ENCODE measurements around the gene P4HA1. TPM values are rescaled to one million over a fixed set of nuclear protein-coding genes. Genes with fewer than 3 reads are reported as not detected.

P4HA1 gene
- total RNA-seq (143 TPM), polyA plus RNA-seq (21.5 TPM)

DNA sequence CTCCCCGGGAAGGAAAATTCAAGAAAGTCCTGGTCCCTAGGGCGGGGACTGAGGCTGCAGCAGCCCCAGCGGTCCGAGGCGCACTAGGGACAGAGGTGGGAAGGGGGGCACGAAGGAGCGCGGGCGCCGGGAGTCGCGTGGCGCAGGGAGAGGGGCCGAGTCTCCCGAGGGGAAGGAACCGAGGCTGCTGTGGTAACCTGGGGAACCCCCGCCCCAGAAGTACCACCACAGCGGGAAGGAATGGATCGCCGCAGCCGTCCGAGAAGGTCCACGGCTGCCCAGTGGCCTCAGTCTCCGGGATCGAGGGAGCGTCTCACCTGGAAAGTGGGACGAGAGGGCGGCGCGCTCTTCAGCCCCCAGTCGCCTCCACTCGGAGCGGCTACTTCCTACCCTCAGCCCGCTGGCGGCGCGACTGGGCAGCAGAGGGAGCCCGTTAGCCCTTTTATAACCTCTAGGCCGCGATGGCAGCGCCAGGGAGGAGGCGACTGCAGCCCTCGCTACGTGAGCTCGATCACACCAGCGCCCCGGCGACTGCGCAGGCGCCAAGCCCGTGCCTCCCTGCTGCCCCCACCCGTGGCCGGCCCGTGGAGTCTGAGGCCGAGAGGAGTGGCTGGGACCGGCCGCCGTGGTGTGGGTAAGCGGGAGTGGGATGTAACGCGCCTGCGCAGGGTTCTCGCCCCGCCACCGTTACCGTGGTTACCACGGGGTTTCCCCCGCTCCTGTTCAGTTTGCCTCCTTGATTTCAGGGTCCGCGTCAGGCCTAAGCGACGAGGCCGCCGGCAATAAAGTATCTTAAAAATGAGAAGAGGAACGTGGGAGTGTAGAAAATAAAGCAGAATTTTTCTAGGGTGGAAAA, at the start of gene P4HA1:
Gene P4HA1, minus strand, starts transcription at position 418 of the 856 bp plus-strand sequence. CDS start 21,983 bp downstream, outside the sequence.
- H3K36me3 ChIP-seq (ENCODE audit: insufficient read depth): no peaks in the 10 kb centered on the region
- H3K27ac ChIP-seq (ENCODE audit: low read depth): peak within 1 kb of the TSS; percentile 98
- H3K4me3 ChIP-seq (ENCODE audit: low read depth, low read length): peak within 1 kb of the TSS; percentile 62
- WGBS: under 1% methylated on average over 75 of the region's 75 CpGs
- no peaks in the 10 kb centered on the region for H3K4me1 ChIP-seq (ENCODE audit: insufficient read depth)
- peak; percentile 91 for DNase-seq (ENCODE audit: extremely low spot score)

DNA sequence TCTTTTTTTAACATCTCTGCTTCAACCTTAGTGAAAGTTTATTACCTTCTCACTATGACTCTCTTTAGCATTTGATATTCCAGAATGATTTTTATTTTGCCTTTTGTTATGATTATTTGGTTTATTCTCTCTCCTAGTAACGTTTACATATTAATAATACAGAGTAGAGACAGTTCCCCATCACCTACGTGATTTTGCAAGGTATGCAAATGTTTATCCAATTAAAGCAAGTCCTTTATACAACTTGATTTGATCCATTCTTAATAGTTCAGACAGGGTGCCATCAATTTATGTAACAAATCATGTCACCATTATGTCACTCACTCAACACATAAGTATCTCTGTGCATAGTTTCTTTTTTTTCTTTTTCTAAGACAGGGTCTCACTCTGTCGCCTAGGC, 44.9 kb upstream of the P4HA1 start:
- no peak for DNase-seq (ENCODE audit: extremely low spot score)
- no peak overlapping the region for H3K4me3 ChIP-seq (ENCODE audit: low read depth, low read length)
- no peak overlapping the region for H3K27ac ChIP-seq (ENCODE audit: low read depth)
- peaks cover 10% of the 10 kb centered on the region for H3K36me3 ChIP-seq (ENCODE audit: insufficient read depth)
- no peaks in the 10 kb centered on the region for H3K4me1 ChIP-seq (ENCODE audit: insufficient read depth)
- 87% methylated on average over 3 of the region's 3 CpGs for WGBS

DNA sequence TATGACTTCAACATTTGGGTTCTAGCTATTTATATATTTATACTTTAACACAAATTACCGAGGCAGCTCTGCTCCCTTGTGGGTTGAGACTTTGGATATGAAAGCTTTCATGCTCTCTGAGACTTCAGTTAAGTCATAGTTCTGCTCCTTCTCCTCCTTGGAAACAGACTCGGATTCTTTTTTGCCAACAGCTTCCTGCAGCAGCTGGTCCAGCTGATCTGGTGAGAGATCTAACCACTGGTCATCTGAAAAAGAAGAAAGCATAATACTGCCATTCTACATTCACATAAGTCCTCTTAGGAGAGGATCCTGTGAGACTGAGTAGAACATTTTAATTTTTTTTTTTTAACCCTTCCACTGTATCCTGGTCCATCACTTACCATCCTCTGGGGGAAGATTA, 42.6 kb upstream of the P4HA1 start:
- no peak overlapping the region for H3K27ac ChIP-seq (ENCODE audit: low read depth)
- no peaks in the 10 kb centered on the region for H3K4me1 ChIP-seq (ENCODE audit: insufficient read depth)
- peaks cover 10% of the 10 kb centered on the region for H3K36me3 ChIP-seq (ENCODE audit: insufficient read depth)
- H3K4me3 ChIP-seq (ENCODE audit: low read depth, low read length): no peak overlapping the region
- WGBS: 65% methylated on average over 2 of the region's 2 CpGs
- no peak for DNase-seq (ENCODE audit: extremely low spot score)

DNA sequence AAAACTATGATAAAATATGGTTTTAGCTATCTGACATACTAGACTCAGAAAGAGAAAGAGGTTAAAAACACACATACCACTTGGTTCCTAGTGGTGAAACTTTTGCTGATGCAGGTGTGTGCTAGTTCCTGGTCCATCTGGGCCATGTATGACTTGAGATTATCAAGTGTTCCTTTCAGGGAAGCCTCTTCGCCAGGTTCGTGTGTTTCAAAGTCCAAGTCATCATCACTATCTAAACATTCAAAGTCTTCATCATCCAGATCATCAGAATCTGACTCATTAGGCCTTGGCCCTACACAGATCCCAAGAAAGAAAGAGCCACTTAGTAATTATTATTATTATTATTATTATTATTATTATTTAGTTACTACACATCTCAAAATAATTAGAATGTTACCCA, 40.0 kb upstream of the P4HA1 start:
- H3K4me3 ChIP-seq (ENCODE audit: low read depth, low read length): no peak overlapping the region
- no peaks in the 10 kb centered on the region for H3K4me1 ChIP-seq (ENCODE audit: insufficient read depth)
- 92% methylated on average over 2 of the region's 2 CpGs for WGBS
- H3K36me3 ChIP-seq (ENCODE audit: insufficient read depth): peaks cover 13% of the 10 kb centered on the region
- H3K27ac ChIP-seq (ENCODE audit: low read depth): no peak overlapping the region
- no peak for DNase-seq (ENCODE audit: extremely low spot score)

DNA sequence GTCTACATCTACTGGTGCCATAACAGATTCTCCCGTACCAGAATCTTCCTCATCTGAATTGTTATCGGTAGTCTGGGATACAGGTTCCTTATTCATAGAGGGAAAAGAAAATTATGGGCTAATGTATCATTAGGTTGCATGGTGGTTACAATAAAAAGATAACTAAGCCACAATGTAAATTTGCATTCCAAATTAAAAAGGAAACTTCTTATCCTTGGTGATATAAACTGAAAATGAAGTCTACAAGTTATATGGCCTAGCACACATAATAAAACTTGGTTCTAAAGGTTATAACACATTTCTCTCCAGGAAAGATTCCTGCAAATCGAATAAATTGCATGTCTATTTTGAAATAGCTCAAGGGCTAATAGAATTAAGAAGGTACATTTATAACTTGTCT, 38.1 kb upstream of the P4HA1 start:
- H3K4me3 ChIP-seq (ENCODE audit: low read depth, low read length): no peak overlapping the region
- DNase-seq (ENCODE audit: extremely low spot score): no peak
- WGBS: 93% methylated on average over 3 of the region's 3 CpGs
- H3K27ac ChIP-seq (ENCODE audit: low read depth): no peak overlapping the region
- peaks cover 11% of the 10 kb centered on the region for H3K36me3 ChIP-seq (ENCODE audit: insufficient read depth)
- no peaks in the 10 kb centered on the region for H3K4me1 ChIP-seq (ENCODE audit: insufficient read depth)

DNA sequence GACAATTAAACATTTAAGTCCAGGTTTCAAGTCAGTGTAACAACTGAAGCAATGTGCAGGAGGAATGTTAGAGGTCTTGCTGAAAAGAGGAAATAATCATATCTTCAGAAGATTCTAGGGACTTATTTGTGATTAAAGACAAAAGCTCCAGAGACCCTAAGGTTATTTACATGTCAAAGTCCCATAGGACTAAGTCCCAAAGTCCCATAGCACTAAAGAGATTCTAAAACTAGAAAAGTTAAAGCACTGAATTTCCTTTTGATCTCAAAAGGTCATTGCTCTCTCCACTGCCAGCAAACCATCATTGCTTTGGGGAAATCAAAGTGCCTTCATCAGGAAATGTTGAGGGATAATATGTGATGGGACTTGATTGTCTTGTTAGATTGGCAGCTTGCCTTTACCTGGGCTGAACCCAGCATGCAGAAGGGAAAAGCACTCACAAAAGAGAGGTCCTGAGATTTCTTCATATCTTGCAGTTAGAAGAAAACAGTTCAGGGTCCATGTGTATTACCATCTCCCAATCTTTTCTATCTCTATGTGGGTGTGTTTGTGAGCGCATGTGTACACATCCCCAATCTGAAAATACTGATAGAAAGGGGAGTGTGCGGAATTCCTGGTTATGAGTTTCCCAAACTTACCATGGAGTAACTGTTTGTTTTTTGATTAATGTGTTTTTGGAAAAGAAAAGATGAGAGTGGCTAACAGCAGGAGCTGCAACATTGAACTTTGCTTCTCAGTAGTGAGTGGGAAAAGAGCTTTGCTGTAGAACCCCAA, 35.4 kb upstream of the P4HA1 start:
- WGBS: 97% methylated on average over 2 of the region's 2 CpGs
- Histone ChIP-seq H3K4me3 (ENCODE audit: low read depth, low read length) (no peak overlapping the region), H3K27ac (ENCODE audit: low read depth) (no peak overlapping the region), H3K36me3 (ENCODE audit: insufficient read depth) (peaks cover 7% of the 10 kb centered on the region), H3K4me1 (ENCODE audit: insufficient read depth) (no peaks in the 10 kb centered on the region)
- DNase-seq (ENCODE audit: extremely low spot score): no peak

DNA sequence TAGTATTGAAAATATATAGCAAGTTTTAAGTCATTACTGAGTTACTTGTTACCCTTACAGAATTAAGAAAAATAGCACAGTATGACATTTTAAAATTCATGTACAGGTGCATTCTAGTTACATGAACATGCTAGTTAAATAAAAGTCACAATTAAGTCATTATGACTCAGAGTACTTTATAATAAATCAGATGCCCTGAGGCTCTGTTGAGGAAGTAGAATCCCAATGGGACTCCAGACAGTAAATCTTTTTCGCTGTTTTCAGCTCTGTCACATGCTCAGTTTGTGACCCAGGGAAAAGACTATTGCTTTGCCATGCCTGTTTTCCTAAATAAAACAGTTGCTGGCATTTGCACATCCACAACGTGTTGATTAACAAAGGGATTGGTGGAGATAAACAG, 34.6 kb upstream of the P4HA1 start:
- Histone ChIP-seq H3K36me3 (ENCODE audit: insufficient read depth) (peaks cover 7% of the 10 kb centered on the region), H3K27ac (ENCODE audit: low read depth) (no peak overlapping the region), H3K4me3 (ENCODE audit: low read depth, low read length) (no peak overlapping the region), H3K4me1 (ENCODE audit: insufficient read depth) (no peaks in the 10 kb centered on the region)
- WGBS: 54% methylated on average over 2 of the region's 2 CpGs
- no peak for DNase-seq (ENCODE audit: extremely low spot score)

DNA sequence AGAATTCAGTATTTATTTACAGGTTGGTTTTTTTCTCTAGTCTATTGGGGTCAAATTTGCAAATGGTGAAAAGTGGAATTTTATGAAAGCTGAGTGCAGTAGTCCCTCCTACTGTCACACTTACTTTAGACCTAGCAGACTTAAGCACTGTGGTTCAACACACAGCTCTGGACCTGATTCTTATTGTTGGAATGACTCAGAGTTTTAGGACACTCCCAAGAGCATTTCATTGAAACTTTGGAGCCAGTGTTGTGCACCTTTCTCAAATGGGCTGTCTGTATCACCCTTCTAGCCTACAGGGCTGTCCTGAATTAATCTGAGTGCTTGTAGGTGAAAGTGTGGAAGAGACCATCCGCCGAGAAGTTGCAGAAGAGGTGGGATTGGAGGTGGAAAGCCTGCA, 29.7 kb upstream of the P4HA1 start:
- Histone ChIP-seq H3K27ac (ENCODE audit: low read depth) (no peak overlapping the region), H3K4me3 (ENCODE audit: low read depth, low read length) (no peak overlapping the region), H3K4me1 (ENCODE audit: insufficient read depth) (no peaks in the 10 kb centered on the region), H3K36me3 (ENCODE audit: insufficient read depth) (no peaks in the 10 kb centered on the region)
- DNase-seq (ENCODE audit: extremely low spot score): no peak
- 95% methylated on average over 2 of the region's 2 CpGs for WGBS

DNA sequence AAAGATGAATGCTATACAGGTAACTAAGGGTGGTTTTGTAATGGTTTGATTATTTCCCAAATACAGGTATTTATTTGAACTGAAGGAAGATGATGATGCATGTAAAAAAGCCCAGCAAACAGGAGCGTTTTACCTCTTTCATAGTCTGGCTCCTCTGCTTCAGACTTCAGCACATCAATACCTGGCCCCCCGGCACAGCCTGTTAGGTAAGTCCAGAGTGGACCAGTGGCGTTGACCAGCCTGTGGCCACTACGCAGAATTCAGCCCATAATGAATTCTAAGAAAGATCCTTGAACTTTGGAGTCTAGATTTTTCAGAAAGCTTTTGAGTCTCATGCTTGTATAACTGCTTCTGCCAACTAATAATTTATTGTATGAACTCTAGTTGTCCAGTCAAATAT, 23.3 kb upstream of the P4HA1 start:
- Histone ChIP-seq H3K27ac (ENCODE audit: low read depth) (no peak overlapping the region), H3K36me3 (ENCODE audit: insufficient read depth) (no peaks in the 10 kb centered on the region), H3K4me3 (ENCODE audit: low read depth, low read length) (no peak overlapping the region), H3K4me1 (ENCODE audit: insufficient read depth) (no peaks in the 10 kb centered on the region)
- DNase-seq (ENCODE audit: extremely low spot score): no peak
- 95% methylated on average over 4 of the region's 4 CpGs for WGBS

DNA sequence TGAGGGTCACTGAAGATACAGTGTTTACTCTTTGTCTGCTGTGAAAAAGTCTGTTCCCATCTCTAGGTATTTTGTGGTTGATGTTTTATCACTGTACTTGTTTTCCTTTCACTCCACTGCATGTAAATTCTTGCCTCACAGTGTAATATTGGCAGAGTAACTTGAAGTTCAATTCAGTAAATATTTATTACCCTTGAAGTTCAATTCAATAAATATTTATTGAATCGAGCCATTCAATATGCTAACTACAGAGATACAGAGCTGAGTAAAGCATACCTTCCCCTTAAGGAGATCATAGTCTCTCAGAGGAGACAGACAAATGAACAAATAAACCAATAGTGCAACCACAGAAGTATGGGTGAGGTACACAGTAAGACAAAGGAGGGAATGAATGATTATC, 22.8 kb upstream of the P4HA1 start:
- DNase-seq (ENCODE audit: extremely low spot score): no peak
- no peaks in the 10 kb centered on the region for H3K36me3 ChIP-seq (ENCODE audit: insufficient read depth)
- no peak overlapping the region for H3K4me3 ChIP-seq (ENCODE audit: low read depth, low read length)
- H3K4me1 ChIP-seq (ENCODE audit: insufficient read depth): no peaks in the 10 kb centered on the region
- H3K27ac ChIP-seq (ENCODE audit: low read depth): no peak overlapping the region
- WGBS: 64% methylated on average over 1 of the region's 1 CpG

DNA sequence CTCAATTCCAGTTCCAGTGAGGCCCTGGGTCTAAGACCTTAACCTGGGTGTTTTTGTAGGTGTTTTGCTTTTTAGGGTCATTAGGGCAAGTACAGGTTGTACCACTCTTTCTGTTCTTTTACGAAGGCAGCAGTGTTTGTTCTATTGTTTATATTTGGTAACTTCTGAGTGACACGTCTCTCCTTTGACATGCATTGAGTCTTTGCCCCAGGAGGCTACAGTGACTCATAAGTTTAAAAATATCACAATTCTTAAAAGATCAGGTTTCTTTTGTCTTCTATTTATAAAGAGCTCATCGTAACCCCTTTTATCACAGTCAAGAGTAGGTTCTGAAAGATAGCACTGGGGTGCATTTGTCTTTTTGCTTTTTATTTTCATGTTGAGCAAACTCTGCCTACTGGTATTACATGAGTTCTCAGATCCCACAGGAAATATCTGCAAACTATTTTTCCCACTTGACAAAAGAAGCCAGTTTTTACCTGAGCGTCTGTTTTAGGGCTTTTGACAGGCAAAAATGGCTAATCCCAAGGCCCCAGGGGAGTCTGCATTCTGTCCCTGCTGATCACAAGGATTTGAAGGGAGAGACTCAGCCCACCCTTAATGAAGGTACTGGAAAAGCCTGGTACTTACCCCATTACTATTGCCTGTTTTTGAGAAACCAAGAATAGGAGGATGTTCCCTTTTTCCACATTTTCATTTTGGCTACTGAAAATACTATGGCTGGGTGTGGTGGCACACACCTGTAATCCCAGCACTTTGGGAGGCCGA, 21.5 kb upstream of the P4HA1 start:
- Histone ChIP-seq H3K27ac (ENCODE audit: low read depth) (peak overlapping the region; percentile 3), H3K4me1 (ENCODE audit: insufficient read depth) (no peaks in the 10 kb centered on the region), H3K4me3 (ENCODE audit: low read depth, low read length) (no peak overlapping the region), H3K36me3 (ENCODE audit: insufficient read depth) (no peaks in the 10 kb centered on the region)
- no peak for DNase-seq (ENCODE audit: extremely low spot score)
- 60% methylated on average over 5 of the region's 5 CpGs for WGBS

DNA sequence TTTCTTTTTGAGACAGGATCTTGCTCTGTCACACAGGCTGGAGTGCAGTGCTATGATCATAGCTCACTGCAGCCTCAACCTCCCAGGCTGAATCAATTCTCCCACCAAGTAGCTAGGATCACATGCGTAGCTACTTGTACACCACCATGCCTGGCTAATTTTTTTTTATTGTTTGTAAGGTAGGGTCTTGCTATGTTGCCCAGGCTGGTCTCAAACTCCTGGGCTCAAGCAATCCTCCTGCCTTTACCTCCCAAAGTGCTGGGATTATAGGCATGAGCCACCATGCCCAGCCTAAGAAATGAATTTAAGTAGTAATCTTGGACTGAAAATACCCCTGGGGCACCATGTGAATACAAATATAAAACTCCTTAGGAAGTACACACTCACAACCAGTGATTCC, 19.4 kb upstream of the P4HA1 start:
- H3K4me1 ChIP-seq (ENCODE audit: insufficient read depth): no peaks in the 10 kb centered on the region
- H3K27ac ChIP-seq (ENCODE audit: low read depth): no peak overlapping the region
- 97% methylated on average over 1 of the region's 1 CpG for WGBS
- H3K4me3 ChIP-seq (ENCODE audit: low read depth, low read length): no peak overlapping the region
- no peak for DNase-seq (ENCODE audit: extremely low spot score)
- H3K36me3 ChIP-seq (ENCODE audit: insufficient read depth): no peaks in the 10 kb centered on the region

DNA sequence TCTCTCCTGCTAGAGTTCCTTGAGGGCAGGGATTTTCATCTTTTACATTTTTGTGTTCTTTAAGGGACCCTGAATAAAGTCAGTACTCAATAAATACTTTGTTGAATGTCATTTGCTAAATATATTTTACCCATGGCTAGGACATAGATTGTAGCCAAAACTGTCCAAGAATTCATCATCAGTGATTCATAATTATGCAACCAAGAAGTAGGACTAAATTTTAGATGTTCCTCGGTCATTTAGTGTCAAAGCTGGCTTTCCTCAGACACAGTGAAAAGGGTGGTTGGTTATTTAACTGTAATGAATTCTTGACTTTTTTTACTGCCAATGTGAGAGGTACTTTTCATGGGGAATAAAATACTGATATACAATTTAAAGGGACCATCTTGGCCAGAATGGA, 16.9 kb upstream of the P4HA1 start:
- H3K4me1 ChIP-seq (ENCODE audit: insufficient read depth): no peaks in the 10 kb centered on the region
- H3K27ac ChIP-seq (ENCODE audit: low read depth): no peak overlapping the region
- DNase-seq (ENCODE audit: extremely low spot score): no peak
- H3K36me3 ChIP-seq (ENCODE audit: insufficient read depth): no peaks in the 10 kb centered on the region
- WGBS: 82% methylated on average over 1 of the region's 1 CpG
- H3K4me3 ChIP-seq (ENCODE audit: low read depth, low read length): no peak overlapping the region

Data from urinary bladder (tissue), 4 donors.